GM18498 (cell line): ENCODE measurements around the gene CHST8.
"Not testable (repeated sequence)": the region's sequence is repeated elsewhere in the genome, so short reads cannot be mapped to it uniquely, and the experiment has no call there.

Experiments used
- ATAC-seq: cut with Tn5 transposase; IDR thresholded peaks from one replicate; pipeline ENCODE4 v1.9.1; 2021; ENCODE audit warnings: mild to moderate bottlenecking, moderate library complexity; ENCODE audit not compliant: unreplicated experiment

Gene CHST8

GRCh38 chr19:33641956-33642498 lies 20.3 kb downstream of the CHST8 start:
- ATAC-seq: no peak

DNA sequence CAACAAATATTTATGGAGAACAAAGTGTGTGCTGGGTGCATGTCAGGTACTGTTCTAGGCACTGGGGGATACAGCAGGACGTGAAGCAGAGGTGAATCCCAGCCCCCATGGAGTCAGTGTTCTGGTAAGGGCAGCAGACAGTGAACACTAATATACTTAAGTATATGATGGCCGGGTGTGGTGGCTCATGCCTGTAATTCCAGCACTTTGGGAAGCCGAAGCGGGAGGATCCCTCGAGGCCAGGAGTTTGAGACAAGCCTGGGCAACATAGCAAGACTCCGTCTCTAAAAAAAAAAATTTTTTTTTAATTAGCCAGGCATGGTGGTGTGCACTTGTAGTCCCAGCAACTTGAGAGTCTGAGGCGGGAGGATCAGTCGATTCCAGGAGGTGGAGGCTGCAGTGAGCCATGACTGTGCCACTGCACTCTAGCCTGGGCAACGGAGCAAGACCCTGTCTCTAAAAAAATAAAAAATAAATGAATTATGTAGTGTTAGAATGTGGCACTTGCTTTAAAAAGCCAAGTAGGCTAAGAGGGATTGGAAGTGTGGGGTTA lies 22.6 kb downstream of the CHST8 start:
- no peak for ATAC-seq

- no peak for ATAC-seq
Measured at GRCh38 chr19:33646306-33646705, 24.6 kb downstream of the CHST8 start.

- no peak for ATAC-seq
Measured at GRCh38 chr19:33647146-33647545, 25.4 kb downstream of the CHST8 start.

DNA sequence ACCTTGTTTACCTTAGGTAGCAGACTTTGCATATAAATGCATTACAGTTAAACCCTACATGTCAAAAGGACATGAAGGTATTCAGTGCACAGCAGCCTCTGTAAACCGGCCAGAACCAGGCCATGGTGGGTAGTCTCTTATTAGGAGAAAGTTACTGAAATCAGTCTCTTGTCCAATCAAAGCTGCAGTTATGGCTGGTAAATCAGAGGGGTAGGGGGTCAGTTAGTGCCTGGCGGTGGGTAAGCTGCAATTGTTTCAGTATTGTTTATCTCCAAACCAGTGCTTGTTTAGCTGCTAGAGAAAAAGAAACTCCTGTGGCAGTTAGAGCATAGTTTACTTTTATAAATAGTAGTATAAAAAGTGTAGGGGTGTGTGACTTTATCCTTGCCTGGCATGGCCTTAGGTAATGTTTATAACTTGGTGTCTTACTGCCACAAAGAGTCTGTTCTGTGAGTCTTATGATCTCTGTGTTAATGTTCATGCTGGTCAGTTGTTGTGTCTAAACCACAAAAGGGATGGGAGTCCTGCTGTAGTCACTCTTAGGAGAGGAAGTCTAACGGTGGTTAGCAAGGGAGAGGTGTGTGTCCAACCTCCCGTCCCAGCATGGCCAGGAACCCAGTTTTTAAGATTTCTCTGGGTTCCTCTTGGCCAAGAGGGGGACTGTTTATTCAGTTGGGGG lies 28.0 kb downstream of the CHST8 start:
- no peak for ATAC-seq

DNA sequence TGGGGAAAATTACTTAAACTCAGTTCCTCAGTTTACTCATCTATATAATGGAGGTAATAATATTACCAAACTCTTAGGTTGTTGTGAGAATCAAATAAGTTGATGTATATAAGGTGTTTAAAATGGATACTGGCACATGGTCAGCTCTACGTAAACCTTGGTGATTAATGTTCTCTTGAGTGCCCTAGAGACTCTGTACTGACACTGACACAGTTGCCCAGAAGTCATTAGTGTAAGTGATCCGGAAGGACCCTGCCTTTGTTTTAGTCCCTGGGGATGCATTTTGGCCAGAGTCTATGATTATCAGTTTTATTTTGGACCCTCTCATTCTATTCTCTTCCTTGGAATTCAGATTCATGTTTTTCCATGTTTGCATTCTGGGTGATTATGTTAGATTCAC lies 31.9 kb downstream of the CHST8 start:
- ATAC-seq: no peak

GRCh38 chr19:33654840-33655508 lies 33.2 kb downstream of the CHST8 start:
- no peak for ATAC-seq

GRCh38 chr19:33659835-33660234 lies 38.1 kb downstream of the CHST8 start:
- no peak for ATAC-seq

DNA sequence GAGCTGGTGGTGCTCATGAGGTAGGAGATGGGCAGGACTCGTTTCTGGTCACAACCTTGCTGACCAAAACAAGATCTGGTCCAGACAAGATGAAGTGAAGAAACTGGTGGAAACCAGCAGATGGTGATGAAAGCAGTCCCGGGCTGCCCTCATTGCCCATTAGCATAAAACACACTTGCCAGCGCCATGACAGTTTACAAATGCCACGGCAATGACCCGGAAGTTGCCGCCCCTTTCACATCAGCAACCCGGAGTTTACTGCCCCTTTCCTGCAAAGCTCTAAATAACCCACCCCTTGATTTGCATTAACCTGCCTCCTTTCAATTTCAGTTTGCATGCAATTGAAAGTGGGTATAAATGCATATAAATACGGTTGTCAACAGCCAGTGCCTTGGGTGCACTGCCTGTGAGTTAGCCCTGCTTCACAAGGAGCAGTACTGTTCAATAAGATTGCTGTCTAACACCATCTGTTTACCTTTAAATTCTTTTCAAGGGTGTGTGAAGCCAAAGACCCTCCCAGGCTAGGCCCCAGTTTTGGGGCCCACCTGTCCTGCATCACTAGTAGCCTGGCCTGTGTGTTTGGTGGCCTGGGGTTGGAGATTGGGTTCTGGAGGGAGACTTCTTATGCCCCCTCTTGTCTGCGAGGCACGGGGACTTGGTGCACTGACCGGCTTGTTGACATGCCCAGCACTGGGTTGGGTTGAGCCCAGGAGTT lies 38.8 kb downstream of the CHST8 start:
- no peak for ATAC-seq

DNA sequence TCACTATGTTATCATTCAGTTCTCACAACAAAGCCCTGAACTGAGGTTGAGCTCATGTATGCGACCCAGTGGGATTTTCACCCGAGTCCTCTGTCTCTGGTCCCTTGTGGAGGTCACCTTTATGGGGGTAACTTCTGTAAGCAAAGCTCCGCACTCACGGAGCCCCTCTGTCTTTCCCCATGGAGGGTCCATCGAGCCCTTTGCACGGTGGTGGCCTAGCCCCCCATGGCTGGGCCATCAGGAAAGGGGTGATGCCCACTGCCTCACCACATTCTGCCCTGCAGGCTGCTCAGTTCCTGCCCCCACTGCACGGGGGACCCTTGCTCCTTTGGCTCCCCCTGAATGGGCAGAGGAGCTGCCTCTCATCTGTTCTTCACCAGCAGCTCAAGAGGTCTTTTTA lies 39.6 kb downstream of the CHST8 start:
- ATAC-seq: no peak

- ATAC-seq: no peak
Measured at GRCh38 chr19:33662391-33663092, 40.8 kb downstream of the CHST8 start.

DNA sequence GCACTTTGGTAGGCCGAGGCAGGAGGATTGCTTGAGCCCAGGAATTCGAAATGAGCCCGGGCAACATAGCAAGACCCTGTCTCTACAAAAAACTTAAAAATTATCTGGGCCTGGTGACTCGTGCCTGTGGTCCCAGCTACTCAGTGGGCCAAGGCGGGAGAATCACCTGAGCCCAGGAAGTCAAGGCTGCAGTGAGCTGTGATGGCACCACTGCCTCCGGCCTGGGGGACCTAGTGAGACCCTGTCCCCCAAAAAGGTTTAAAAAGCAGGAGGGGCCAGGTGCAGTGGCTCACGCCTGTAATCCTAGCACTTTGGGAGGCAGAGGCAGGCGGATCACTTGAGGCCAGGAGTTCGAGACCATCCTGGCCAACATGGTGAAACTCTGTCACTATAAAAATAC lies 41.6 kb downstream of the CHST8 start:
- not testable (repeated sequence) for ATAC-seq

DNA sequence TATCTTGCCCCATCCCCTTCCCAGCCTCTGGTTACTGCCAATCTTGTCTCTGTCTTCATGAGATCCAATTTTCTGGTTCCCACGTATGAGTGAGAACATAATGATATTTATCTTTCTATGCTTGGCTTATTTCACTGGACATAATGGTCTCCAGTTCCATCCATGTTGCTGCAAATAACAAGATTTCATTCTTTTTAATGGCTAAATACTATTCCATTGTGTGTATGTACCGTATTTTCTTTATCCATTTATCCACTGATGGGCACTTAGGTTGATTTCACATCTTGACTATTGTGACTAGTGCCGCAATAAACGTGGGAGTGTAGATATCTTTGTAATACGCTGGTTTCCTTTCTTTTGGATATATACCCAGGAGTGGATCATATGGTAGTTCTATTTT lies 43.0 kb downstream of the CHST8 start:
- no peak for ATAC-seq

GRCh38 chr19:33665776-33666595 lies 44.2 kb downstream of the CHST8 start:
- ATAC-seq: no peak

DNA sequence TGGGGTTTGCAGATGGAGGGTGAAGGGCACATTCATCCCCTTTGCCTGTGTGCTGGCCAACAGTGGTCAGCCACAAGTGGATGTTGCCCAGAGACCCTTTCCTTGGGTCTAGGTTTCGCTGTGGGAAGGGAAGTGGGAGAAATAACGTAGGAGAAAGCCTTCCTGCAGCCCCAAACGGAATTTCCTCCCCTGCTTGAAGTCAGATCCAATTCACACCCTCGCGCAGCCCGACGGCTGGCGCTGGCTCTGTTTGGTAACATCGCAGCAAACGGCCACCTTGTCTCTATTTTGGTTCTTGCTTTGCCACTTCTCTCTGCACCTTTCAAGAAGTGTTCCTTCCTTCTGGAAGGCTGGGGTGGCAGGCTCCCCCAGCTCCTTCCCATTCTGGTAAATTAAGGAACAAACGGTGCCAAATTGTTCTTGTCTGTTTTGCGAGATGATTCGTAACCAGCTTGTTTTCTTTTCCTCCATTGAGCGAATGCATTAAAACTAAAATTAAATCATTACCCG lies 45.4 kb downstream of the CHST8 start:
- ATAC-seq: no peak

- no peak for ATAC-seq
Measured at GRCh38 chr19:33667881-33668280, 46.1 kb downstream of the CHST8 start.

DNA sequence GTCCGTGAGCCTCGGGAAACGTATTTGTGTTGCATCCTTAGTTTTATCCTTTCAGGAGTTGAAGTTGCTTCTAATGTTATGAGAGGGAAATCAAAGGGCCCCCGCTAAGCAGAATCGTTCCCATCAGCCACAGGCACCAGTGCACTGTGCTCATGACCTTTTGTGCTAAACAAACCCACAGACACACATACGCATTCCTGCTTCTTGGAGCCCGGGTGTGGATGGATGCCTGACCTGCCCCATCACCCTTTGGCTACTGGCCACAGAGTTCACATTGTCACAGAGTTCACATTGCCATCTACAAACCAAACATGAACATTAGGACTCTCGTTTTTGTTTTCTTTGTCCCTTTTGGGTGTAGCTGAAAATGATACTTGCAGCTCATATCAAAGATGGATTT lies 47.2 kb downstream of the CHST8 start:
- ATAC-seq: no peak

GRCh38 chr19:33669376-33669775 lies 47.6 kb downstream of the CHST8 start:
- no peak for ATAC-seq

DNA sequence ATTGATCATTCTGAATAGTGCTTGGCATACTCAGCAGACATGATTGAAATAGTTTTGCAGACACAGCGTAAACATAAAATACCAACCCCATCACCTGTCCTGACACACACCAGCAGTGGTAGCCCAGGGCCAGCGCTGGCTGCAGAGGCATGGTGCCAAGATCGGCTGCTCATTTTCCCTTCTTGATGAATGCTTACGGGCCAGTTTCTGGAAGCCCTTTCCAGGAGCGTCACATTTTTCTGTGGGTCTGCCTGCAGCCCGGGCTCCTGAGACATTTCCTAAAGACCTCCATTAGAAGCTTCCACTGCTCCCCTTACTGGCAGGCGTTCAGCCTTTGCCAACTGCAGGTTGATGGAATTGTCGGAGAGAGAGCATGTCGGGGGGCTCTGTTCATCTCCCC lies 48.6 kb downstream of the CHST8 start:
- no peak for ATAC-seq

DNA sequence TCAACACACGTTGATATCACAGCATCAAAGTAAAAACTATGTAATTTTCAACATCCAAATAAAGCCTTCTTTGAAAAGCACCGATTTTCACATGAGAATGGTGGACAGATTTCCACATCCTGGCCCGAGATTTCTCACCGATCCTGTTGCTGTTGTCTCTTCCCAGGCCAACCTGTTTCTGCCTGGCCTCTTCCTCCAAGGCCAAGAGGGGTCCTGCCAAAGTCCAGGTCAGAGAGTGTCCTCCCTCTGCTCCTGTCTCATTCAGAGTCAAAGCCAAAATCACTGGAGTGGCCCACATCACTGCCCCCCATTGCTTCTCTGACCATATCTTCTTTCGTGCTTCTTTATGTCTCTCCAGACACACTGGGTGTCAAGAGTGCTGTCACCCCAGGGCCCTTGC lies 49.5 kb downstream of the CHST8 start:
- ATAC-seq: no peak
